Adrenal gland (tissue), 5 donors: ENCODE data around the gene MAP4K3.

Source experiments
- CTCF ChIP-seq, 6 experiments: fragments of 450-650 bp in 4 of 6; fragments of 200-600 bp in 2 of 6; sonication (generic) in 1 of 6; IDR thresholded peaks; 1 replicate in 5 of 6; 2 replicates in 1 of 6; pipeline versions ENCODE4 v1.5.1 to v1.8.0; 2016 to 2021; ENCODE audit warnings: antibody characterized with exemption in 6 of 6, mild to moderate bottlenecking in 2 of 6, moderate library complexity in 1 of 6
- POLR2A ChIP-seq, 2 donors: fragments of 450-650 bp; IDR thresholded peaks; one replicate each; pipeline ENCODE4 v1.6.1; 2017; ENCODE audit warnings: antibody characterized with exemption in 2 of 2, mild to moderate bottlenecking in 2 of 2, moderate library complexity in 1 of 2
- donor health status: DM: no; HTN: no; CAD: no.

GRCh38 chr2:39232141-39232540 lies 204.9 kb downstream of the MAP4K3 start:
- no peak for TF ChIP-seq CTCF (IDR thresholded peaks at IDR 0.05)
- TF ChIP-seq POLR2A (IDR thresholded peaks at IDR 0.05) = no peak
